ENCODE measurements around the gene TVP23A. TPM values are rescaled to one million over a fixed set of nuclear protein-coding genes. Genes with fewer than 3 reads are reported as not detected.
"Not testable (repeated sequence)": the region's sequence is repeated elsewhere in the genome, so short reads cannot be mapped to it uniquely, and the experiment has no call there.

Gene TVP23A
- total RNA-seq, 2 experiments from 2014 or later, result not detected

- Mint-ChIP-seq H3K36me3 (peaks cover 12% of the 10 kb centered on the region), H3K4me1 (peaks cover 21% of the 10 kb centered on the region), H3K4me3 (no peak overlapping the region), H3K27ac (no peak overlapping the region), H3K9me3 (ENCODE audit: low read depth) (peaks cover 3% of the 10 kb centered on the region), H3K27me3 (peaks cover 22% of the 10 kb centered on the region)
- DNase-seq (no peak), ATAC-seq (no peak)
- CTCF ChIA-PET, result interaction anchor here (0.7 to 1.2 kb wide), 2 partner anchors 46 to 75 kb away, joined by 3 read pairs; no protein-coding TSS in a partner anchor
Measured at GRCh38 chr16:10831894-10832886, 13.6 kb upstream of the TVP23A start.

DNA sequence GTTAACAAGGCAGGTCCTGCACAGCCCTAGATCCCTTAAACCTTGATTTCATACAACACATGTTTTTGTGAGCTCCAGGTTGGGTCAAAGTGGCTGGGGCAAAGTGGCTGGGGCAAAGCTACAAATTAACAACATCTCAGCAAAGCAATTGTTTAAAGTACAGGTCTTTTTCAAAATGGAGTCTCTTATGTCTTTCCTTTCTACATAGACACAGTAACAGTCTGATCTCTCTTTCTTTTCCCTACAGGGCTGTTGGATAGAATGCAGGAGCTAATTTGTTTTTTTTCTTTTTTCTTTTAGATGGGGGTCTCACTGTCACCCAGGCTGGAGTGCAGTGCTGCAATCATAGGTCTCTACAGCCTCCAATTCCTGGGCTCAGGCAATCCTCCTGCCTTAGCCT is 11.6 kb upstream of the TVP23A start:
- ATAC-seq, CTCF ChIA-PET, H3K4me3 Mint-ChIP-seq: not testable (repeated sequence)

GRCh38 chr16:10829390-10830098 is 10.9 kb upstream of the TVP23A start:
- H3K27ac Mint-ChIP-seq, H3K36me3 Mint-ChIP-seq, H3K4me1 Mint-ChIP-seq: not testable (repeated sequence)

More for the DNA sequence above, 11.6 kb upstream of the TVP23A start:
- H3K27me3 Mint-ChIP-seq, result peaks cover 18% of the 10 kb centered on the region
- not testable (repeated sequence) for H3K27ac Mint-ChIP-seq; H3K4me1 Mint-ChIP-seq; H3K36me3 Mint-ChIP-seq; H3K9me3 Mint-ChIP-seq (ENCODE audit: low read depth); DNase-seq

DNA sequence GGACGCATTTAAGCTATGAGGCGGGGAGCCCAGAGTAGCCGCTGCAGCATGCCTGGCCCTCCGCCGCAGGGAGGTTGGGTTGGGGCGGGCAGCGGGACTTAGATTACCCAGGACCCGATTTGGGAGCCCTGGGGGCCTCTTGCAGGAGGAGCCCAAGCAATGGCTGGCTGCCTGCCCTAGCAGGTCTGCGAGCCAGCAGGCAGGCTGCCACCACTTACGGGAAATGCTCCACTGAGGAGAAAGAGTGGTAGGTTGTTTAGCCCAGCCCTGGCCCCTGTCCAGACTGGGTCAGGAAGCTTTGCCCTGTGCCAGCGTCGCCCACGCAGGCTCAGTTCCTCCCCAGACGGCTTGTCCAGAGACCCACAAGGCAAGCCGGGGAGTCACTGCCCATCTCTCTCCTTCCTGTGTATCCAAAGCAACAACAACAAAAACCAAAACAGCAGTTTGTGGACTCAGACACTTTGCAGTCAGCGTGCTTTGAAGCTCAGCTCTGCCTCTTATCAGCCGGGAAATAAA is 10.3 kb upstream of the TVP23A start:
- ATAC-seq, result no peak
- CTCF ChIA-PET, result no interaction called here
- Mint-ChIP-seq H3K4me1 (no peaks in the 10 kb centered on the region), H3K4me3 (no peak overlapping the region), H3K36me3 (no peaks in the 10 kb centered on the region), H3K9me3 (ENCODE audit: low read depth) (no peaks in the 10 kb centered on the region), H3K27me3 (peaks cover 11% of the 10 kb centered on the region), H3K27ac (no peak overlapping the region)
- no peak for DNase-seq

More at GRCh38 chr16:10829390-10830098, 10.9 kb upstream of the TVP23A start:
- ATAC-seq; DNase-seq; CTCF ChIA-PET; H3K4me3 Mint-ChIP-seq; H3K9me3 Mint-ChIP-seq (ENCODE audit: low read depth): not testable (repeated sequence)
- peaks cover 15% of the 10 kb centered on the region for H3K27me3 Mint-ChIP-seq

DNA sequence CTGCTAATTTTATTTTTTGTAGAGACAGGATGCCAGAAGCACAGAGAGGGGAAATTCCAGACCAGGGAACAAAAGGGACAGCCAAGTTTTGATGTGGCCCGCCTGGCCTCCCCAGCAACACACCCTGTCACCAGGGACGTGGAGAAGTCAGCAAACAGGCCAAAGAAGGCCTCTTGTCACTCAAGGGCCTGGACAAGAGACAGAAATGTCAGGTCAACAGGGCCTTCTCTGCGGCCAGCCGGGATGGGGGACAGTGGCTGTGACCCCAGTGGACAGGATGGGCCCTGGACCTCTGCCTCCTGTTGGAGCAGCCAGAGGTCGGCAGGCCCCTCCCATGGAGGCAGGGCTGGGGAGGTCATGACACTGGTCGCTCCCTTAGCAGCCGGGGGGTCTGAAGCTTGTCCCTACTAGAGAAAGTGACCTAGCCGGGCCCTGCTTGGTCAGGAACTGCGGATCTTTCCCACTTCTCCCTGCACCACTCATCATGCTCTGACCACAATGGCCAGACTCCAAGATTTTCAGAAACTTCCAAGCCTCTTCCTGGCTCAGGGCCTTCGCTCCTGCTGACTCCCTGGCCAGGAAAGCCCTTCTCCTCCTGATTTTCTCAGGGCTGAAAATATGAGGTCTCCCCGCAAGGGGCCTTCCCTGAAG is 9.2 kb upstream of the TVP23A start:
- Mint-ChIP-seq H3K4me3 (no peak overlapping the region), H3K36me3 (no peaks in the 10 kb centered on the region), H3K27me3 (peaks cover 10% of the 10 kb centered on the region), H3K27ac (no peak overlapping the region), H3K4me1 (no peaks in the 10 kb centered on the region), H3K9me3 (ENCODE audit: low read depth) (no peaks in the 10 kb centered on the region)
- ATAC-seq (no peak), DNase-seq (no peak)
- CTCF ChIA-PET, result no interaction called here

- Mint-ChIP-seq H3K27ac (no peak overlapping the region), H3K9me3 (ENCODE audit: low read depth) (no peaks in the 10 kb centered on the region)
- no peak for ATAC-seq
Measured at GRCh38 chr16:10824111-10824893, 5.7 kb upstream of the TVP23A start.

DNA sequence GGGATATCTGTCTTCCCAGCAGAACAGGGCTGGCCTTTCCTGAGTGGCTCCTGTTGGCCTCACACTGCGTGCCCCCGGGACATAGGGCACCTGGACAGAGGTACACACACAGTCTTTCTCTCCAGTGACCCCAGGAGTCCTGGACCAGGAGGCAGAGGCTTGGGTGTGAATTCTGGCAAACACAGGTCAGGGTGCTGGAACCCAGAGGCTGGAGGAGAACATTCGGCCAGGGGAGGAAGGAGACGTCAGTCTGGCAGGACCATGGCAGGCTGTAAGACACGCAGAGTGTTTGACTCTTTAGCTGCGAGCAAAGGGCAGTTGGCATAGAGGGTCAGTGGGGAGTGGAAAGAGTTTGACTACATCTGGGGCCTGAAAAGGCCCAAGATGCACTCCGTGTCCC is 4.1 kb upstream of the TVP23A start:
- CTCF ChIA-PET, result no interaction called here
- ATAC-seq (no peak), DNase-seq (no peak)
- H3K36me3 Mint-ChIP-seq, result no peaks in the 10 kb centered on the region
- no peaks in the 10 kb centered on the region for H3K27me3 Mint-ChIP-seq
- no peaks in the 10 kb centered on the region for H3K9me3 Mint-ChIP-seq (ENCODE audit: low read depth)
- H3K27ac Mint-ChIP-seq, result no peak overlapping the region
- H3K4me3 Mint-ChIP-seq, result no peak overlapping the region
- H3K4me1 Mint-ChIP-seq, result peaks cover 7% of the 10 kb centered on the region

More at GRCh38 chr16:10824111-10824893, 5.7 kb upstream of the TVP23A start:
- Mint-ChIP-seq H3K4me1 (peaks cover 7% of the 10 kb centered on the region), H3K36me3 (no peaks in the 10 kb centered on the region), H3K27me3 (peaks cover 3% of the 10 kb centered on the region), H3K4me3 (no peak overlapping the region)
- CTCF ChIA-PET, result no interaction called here
- DNase-seq, result no peak

DNA sequence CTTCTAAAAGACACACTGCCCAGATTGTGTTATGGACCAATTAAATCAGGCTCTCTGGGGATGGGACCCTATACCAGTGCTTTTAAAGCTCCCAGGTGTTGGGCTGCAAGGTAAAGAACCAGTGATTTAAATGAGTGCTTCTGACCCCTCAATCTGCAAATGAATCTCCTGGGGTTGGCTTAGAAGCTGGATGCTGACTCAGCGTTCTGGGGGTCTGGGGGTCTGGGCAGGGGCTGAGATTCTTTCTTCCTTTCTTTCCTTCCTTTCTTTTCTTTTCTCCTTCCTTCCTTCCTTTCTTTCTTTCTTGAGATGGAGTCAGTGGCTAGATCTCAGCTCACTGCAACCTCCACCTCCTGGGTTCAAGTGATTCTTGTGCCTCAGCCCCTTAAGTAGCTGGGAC is 2.0 kb upstream of the TVP23A start:
- Mint-ChIP-seq H3K4me1 (peaks cover 7% of the 10 kb centered on the region), H3K36me3 (no peaks in the 10 kb centered on the region), H3K9me3 (ENCODE audit: low read depth) (no peaks in the 10 kb centered on the region), H3K27ac (no peak overlapping the region), H3K27me3 (no peaks in the 10 kb centered on the region), H3K4me3 (no peak overlapping the region)
- CTCF ChIA-PET, result no interaction called here
- no peak for DNase-seq
- no peak for ATAC-seq

- no peaks in the 10 kb centered on the region for H3K9me3 Mint-ChIP-seq (ENCODE audit: low read depth)
- peaks cover 14% of the 10 kb centered on the region for H3K4me1 Mint-ChIP-seq
- CTCF ChIA-PET, result no interaction called here
- no peaks in the 10 kb centered on the region for H3K27me3 Mint-ChIP-seq
- H3K27ac Mint-ChIP-seq, result no peak overlapping the region
- no peaks in the 10 kb centered on the region for H3K36me3 Mint-ChIP-seq
- DNase-seq (no peak), ATAC-seq (no peak)
- H3K4me3 Mint-ChIP-seq, result no peak overlapping the region
Measured at GRCh38 chr16:10817514-10817913, 1.1 kb downstream of the TVP23A start.

- ATAC-seq (no peak), DNase-seq (no peak)
- H3K4me1 Mint-ChIP-seq, result peaks cover 31% of the 10 kb centered on the region
- H3K9me3 Mint-ChIP-seq (ENCODE audit: low read depth), result no peaks in the 10 kb centered on the region
- no peak overlapping the region for H3K4me3 Mint-ChIP-seq
- no peaks in the 10 kb centered on the region for H3K27me3 Mint-ChIP-seq
- H3K36me3 Mint-ChIP-seq, result peaks cover 3% of the 10 kb centered on the region
- peak overlapping the region; percentile 13 for H3K27ac Mint-ChIP-seq
- CTCF ChIA-PET, result interaction anchor here (0.6 kb wide), 1 partner anchor 931 kb away, joined by 3 read pairs; no protein-coding TSS in a partner anchor
Measured at GRCh38 chr16:10813099-10813455, 5.5 kb downstream of the TVP23A start.

- Mint-ChIP-seq H3K27ac (peak overlapping the region; percentile 58), H3K9me3 (ENCODE audit: low read depth) (no peaks in the 10 kb centered on the region), H3K36me3 (peaks cover 3% of the 10 kb centered on the region), H3K4me1 (peaks cover 32% of the 10 kb centered on the region), H3K4me3 (peak overlapping the region; percentile 42), H3K27me3 (peaks cover 3% of the 10 kb centered on the region)
- peak; percentile 66 for ATAC-seq
- DNase-seq, result no peak
- CTCF ChIA-PET, result interaction anchor here (0.6 kb wide), 1 partner anchor 931 kb away, joined by 3 read pairs; no protein-coding TSS in a partner anchor
Measured at GRCh38 chr16:10812312-10813098, 6.1 kb downstream of the TVP23A start.

GRCh38 chr16:10809706-10810105 is 8.9 kb downstream of the TVP23A start:
- CTCF ChIA-PET, result interaction anchor here (1.2 kb wide), 1 partner anchor 68 kb away, joined by 3 read pairs; no protein-coding TSS in a partner anchor
- no peak overlapping the region for H3K27ac Mint-ChIP-seq
- peaks cover 3% of the 10 kb centered on the region for H3K36me3 Mint-ChIP-seq
- ATAC-seq (no peak), DNase-seq (no peak)
- no peak overlapping the region for H3K4me3 Mint-ChIP-seq
- H3K4me1 Mint-ChIP-seq, result peaks cover 32% of the 10 kb centered on the region
- no peaks in the 10 kb centered on the region for H3K9me3 Mint-ChIP-seq (ENCODE audit: low read depth)
- H3K27me3 Mint-ChIP-seq, result peaks cover 23% of the 10 kb centered on the region

Measured in activated CD8-positive, alpha-beta memory T cell treated with anti-CD3 and anti-CD28 coated beads, Interleukin-2, amount 10 ng/mL, durations not matched to agents 7 days and 5 days (primary cell).